GM23338 (cell line): ENCODE data around the gene KRT81. TPM values are rescaled to one million over a fixed set of nuclear protein-coding genes. Genes with fewer than 3 reads are reported as not detected.

Source experiments
- ATAC-seq: fragments of 200-7000 bp; cut with Tn5 transposase; 3 replicates; pipeline ENCODE4 v1.9.1; 2020
- DNase-seq: peaks from one replicate; pipeline ENCODE4 v3.0.0-alpha.2; 2015; ENCODE audit warnings: low spot score
- H2AFZ ChIP-seq: fragments of 200-600 bp; sonication (generic); 2 replicates; pipeline ENCODE4 v1.8.0; 2016; ENCODE audit warnings: antibody characterized with exemption, mild to moderate bottlenecking, moderate library complexity
- H3F3A ChIP-seq: fragments of 200-600 bp; sonication (generic); replicated peaks from 2 replicates; pipeline ENCODE4 v1.8.0; 2017; ENCODE audit warnings: antibody characterized with exemption, mixed run types, low read depth
- H3K27ac ChIP-seq: fragments of 200-600 bp; sonication (generic); 2 replicates; pipeline ENCODE4 v1.6.1; 2016; ENCODE audit warnings: low read depth
- H3K27me3 ChIP-seq: fragments of 200-600 bp; sonication (generic); 2 replicates; pipeline ENCODE4 v1.8.0; 2016; ENCODE audit warnings: mild to moderate bottlenecking, mixed run types, moderate library complexity; ENCODE audit not compliant: insufficient read depth
- H3K36me3 ChIP-seq: fragments of 200-600 bp; sonication (generic); 2 replicates; pipeline ENCODE4 v1.8.0; 2016; ENCODE audit warnings: mild to moderate bottlenecking; ENCODE audit not compliant: insufficient read depth
- H3K4me1 ChIP-seq: fragments of 200-600 bp; sonication (generic); 2 replicates; pipeline ENCODE4 v1.8.0; 2016; ENCODE audit warnings: mild to moderate bottlenecking, moderate library complexity; ENCODE audit not compliant: insufficient read depth
- H3K4me2 ChIP-seq: fragments of 200-600 bp; sonication (generic); 2 replicates; pipeline ENCODE4 v1.7.1; 2017; ENCODE audit warnings: mixed run types
- H3K4me3 ChIP-seq: fragments of 200-600 bp; sonication (generic); 2 replicates; pipeline ENCODE4 v1.6.1; 2016; ENCODE audit warnings: mixed run types
- H3K79me2 ChIP-seq: fragments of 200-600 bp; sonication (generic); replicated peaks from 2 replicates; pipeline ENCODE4 v1.8.0; 2017; ENCODE audit warnings: mild to moderate bottlenecking; ENCODE audit not compliant: insufficient read depth
- H3K9me2 ChIP-seq: fragments of 200-600 bp; sonication (generic); 2 replicates; pipeline ENCODE4 v1.8.0; 2017; ENCODE audit not compliant: insufficient read depth
- H4K20me1 ChIP-seq: fragments of 200-600 bp; sonication (generic); replicated peaks from 2 replicates; pipeline ENCODE4 v1.8.0; 2017; ENCODE audit warnings: mild to moderate bottlenecking; ENCODE audit not compliant: insufficient read depth
- H3K27ac Mint-ChIP-seq: 2 replicates; pipeline ENCODE4 v1.8.0; 2020; ENCODE audit warnings: inconsistent platforms, mild to moderate bottlenecking, moderate library complexity, mixed read lengths
- H3K27me3 Mint-ChIP-seq: 3 replicates; pipeline ENCODE4 v1.8.0; 2022; ENCODE audit warnings: low read depth, mild to moderate bottlenecking, moderate library complexity, mixed read lengths, inconsistent platforms; ENCODE audit not compliant: insufficient read depth, poor library complexity
- H3K36me3 Mint-ChIP-seq: 3 replicates; pipeline ENCODE4 v1.8.0; 2021; ENCODE audit warnings: low read depth, mild to moderate bottlenecking, inconsistent platforms, moderate library complexity, mixed read lengths
- H3K4me1 Mint-ChIP-seq: 3 replicates; pipeline ENCODE4 v1.8.0; 2020; ENCODE audit warnings: mild to moderate bottlenecking, inconsistent platforms, mixed read lengths
- H3K4me3 Mint-ChIP-seq: 3 replicates; pipeline ENCODE4 v1.8.0; 2021; ENCODE audit warnings: moderate library complexity, mild to moderate bottlenecking, inconsistent platforms, mixed read lengths
- H3K9me3 Mint-ChIP-seq: 3 replicates; pipeline ENCODE4 v1.8.0; 2020; ENCODE audit warnings: moderate library complexity, mild to moderate bottlenecking, inconsistent platforms, mixed read lengths
- EZH2 ChIP-seq: fragments of 200-600 bp; sonication (generic); IDR thresholded peaks from one replicate; pipeline ENCODE4 v1.8.0; 2017; ENCODE audit warnings: antibody characterized with exemption, mild to moderate bottlenecking, low read depth; ENCODE audit not compliant: unreplicated experiment
- JUNB ChIP-seq: IDR thresholded peaks from one replicate; pipeline ENCODE4 v1.6.1; 2016; ENCODE audit warnings: antibody characterized with exemption; ENCODE audit not compliant: unreplicated experiment
- NANOG ChIP-seq: IDR thresholded peaks from 2 replicates; pipeline ENCODE4 v1.6.1; 2016; ENCODE audit warnings: antibody characterized with exemption, borderline replicate concordance
- REST ChIP-seq: IDR thresholded peaks from one replicate; pipeline ENCODE4 v1.6.1; 2018; ENCODE audit warnings: antibody characterized with exemption; ENCODE audit not compliant: unreplicated experiment
- ZNF114 ChIP-seq: fragments of 250-450 bp; sonication (Bioruptor Pico); IDR thresholded peaks from 2 replicates; pipeline ENCODE4 v1.5.0; 2020; ENCODE audit warnings: mild to moderate bottlenecking, moderate library complexity
- ZNF462 ChIP-seq: fragments of 250-450 bp; sonication (Bioruptor Pico); IDR thresholded peaks from 2 replicates; pipeline ENCODE4 v1.5.0; 2020; ENCODE audit warnings: mild to moderate bottlenecking, moderate library complexity
- polyA plus RNA-seq: library from polyadenylated mRNA; unstranded; fragments of >200 nt; fragmentation: Nextera tagmentation; extraction: Ambion mirVana; gene quantifications from 2 replicates; pipeline ENCODE4 v1.2.1, GENCODE V29; 2016
- total RNA-seq: library from RNA; depleted of rRNA; stranded (reverse); fragments of >200 nt; shearing (Covaris generic); gene quantifications from 2 replicates; pipeline ENCODE4 v1.2.3, GENCODE V29; 2014
- TF ChIP-seq, protein P1 (sequence below): IDR thresholded peaks from 2 replicates; pipeline ENCODE4 v1.6.1; 2016; ENCODE audit warnings: antibody characterized with exemption

KRT81 gene
- total and polyA plus RNA-seq, 2 experiments from 2014 or later, result not detected

DNA sequence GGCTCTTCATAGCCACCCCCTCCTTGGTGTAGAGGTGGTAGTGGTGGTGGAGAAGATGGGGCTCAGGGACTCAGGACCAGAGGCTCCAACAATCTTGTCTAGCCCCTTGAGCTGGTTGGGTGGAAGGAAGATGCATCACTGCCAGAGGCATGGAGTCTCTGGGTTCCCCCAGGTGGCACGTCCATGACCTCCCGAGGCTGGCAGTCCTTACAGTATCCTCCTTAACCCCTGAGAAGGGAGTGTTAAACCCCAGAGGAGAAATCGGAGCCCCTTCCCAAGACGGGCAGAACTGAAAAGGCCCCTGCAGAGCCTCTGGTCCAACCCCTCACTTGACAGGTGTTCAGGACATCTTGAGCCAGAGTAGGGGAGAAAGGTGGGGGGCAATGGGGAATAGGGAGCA lies 20.8 kb upstream of the KRT81 start (continued):
- TF ChIP-seq ZNF462 (CRISPR knock-in tag) (no peak), EZH2 (no peak)

DNA sequence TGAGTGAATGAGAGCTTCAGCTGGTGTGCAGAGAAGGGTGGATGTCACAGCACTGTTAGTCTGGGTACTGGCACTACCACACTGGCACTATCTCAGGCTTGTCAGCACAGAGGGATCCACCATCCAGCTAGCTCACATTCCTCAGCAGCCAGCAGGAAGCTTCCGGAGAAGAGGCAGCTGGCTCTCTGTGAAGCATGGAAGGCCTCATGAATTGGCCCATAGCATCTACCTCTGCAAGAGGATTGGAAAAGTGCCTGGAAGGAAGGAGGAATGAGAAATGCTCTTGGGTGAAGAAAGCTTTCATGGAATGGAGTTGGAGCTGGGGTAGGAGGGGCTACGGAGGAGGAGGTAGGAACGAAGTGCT lies 19.9 kb upstream of the KRT81 start:
- Mint-ChIP-seq H3K36me3 (no peaks in the 10 kb centered on the region; the same call in 2 of the 3 replicates), H3K27me3 (peaks cover 39% of the 10 kb centered on the region), H3K4me1 (peaks cover 8% of the 10 kb centered on the region; the same call in 2 of the 3 replicates), H3K4me3 (no peak overlapping the region), H3K9me3 (no peaks in the 10 kb centered on the region; the same call in 2 of the 3 replicates), H3K27ac (no peak overlapping the region)
- H3K4me1 ChIP-seq, result peaks cover 7% of the 10 kb centered on the region
- no peak overlapping the region for H3K4me2 ChIP-seq
- H3K27ac ChIP-seq, result no peak overlapping the region
- ATAC-seq (no peak), DNase-seq (no peak)
- H2AFZ ChIP-seq, result no peak overlapping the region
- no peaks in the 10 kb centered on the region for H3F3A ChIP-seq
- no peak overlapping the region for H3K4me3 ChIP-seq
- no peaks in the 10 kb centered on the region for H3K79me2 ChIP-seq
- H3K27me3 ChIP-seq, result peaks cover 44% of the 10 kb centered on the region
- no peaks in the 10 kb centered on the region for H3K9me2 ChIP-seq
- H3K36me3 ChIP-seq, result no peaks in the 10 kb centered on the region
- H4K20me1 ChIP-seq, result no peaks in the 10 kb centered on the region
- TF ChIP-seq, protein P1, sequence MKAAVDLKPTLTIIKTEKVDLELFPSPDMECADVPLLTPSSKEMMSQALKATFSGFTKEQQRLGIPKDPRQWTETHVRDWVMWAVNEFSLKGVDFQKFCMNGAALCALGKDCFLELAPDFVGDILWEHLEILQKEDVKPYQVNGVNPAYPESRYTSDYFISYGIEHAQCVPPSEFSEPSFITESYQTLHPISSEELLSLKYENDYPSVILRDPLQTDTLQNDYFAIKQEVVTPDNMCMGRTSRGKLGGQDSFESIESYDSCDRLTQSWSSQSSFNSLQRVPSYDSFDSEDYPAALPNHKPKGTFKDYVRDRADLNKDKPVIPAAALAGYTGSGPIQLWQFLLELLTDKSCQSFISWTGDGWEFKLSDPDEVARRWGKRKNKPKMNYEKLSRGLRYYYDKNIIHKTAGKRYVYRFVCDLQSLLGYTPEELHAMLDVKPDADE, result no peak
- TF ChIP-seq JUNB (no peak), NANOG (no peak), ZNF114 (CRISPR knock-in tag) (no peak), REST (no peak)
